Measurements from ENCODE around the gene PLD6.

DNA sequence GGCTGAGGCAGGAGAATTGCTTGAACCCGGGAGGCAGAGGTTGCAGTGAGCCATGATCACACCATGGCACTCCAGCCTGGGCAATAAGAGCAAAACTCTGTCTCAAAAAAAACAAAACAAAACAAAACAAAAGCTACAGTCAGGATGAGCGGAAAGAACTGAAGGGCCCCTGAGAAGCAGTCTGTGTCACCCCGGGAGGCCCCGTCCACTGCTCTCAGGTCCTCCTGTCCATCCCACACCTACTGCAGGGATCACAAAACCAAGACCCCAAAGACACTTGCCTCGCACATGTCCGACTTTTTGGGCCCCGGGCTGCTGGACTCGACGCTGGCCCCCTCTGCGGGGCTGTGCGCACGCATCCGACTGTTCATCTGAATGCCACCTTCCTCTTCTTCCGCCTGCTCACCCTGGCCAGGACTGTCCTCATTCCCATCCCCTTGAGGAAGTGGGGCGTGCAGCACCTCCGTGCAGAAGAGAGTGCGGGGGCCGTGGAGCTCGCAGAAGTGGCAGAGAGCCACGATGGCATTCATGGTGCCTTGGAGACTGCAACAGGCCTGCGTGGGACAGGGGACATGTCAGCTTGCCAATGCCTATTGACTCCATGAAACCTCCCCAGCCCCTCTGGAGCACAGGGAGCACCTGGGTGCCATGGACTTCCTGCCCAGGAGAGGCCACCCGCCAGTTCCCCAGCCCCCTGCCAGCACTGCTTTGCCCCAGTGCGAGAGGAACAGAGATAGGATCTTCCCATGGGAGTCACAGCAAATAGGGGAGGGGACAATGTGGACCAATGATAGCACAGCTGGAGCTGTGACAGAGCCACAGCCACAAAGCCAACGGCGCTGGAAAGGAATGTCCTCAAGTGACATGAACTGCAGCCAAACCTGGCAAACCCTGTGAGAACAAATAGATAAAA is 21.7 kb upstream of the PLD6 start:
- TF ChIP-seq ELF4 (IDR thresholded peaks at IDR 0.05): no peak
- TF ChIP-seq SP1 (IDR thresholded peaks at IDR 0.05): no peak
- no peak for TF ChIP-seq BHLHE40 (IDR thresholded peaks at IDR 0.05; ENCODE audit: borderline replicate concordance)

All from HEK293T (cell line).